GM23248 (cell line): ENCODE data around the gene LANCL3.

Experiments used
- EZH2 ChIP-seq: fragments of 200-600 bp; sonication (generic); IDR thresholded peaks from 2 replicates; pipeline ENCODE4 v1.6.1; 2018; ENCODE audit warnings: antibody characterized with exemption, mild to moderate bottlenecking; ENCODE audit not compliant: insufficient read depth, poor library complexity, severe bottlenecking
- EZH2phosphoT487 ChIP-seq: fragments of 200-600 bp; sonication (generic); IDR thresholded peaks from 2 replicates; pipeline ENCODE4 v1.6.1; 2018; ENCODE audit warnings: antibody characterized with exemption, moderate library complexity, mild to moderate bottlenecking, low read depth; ENCODE audit not compliant: insufficient read depth

DNA sequence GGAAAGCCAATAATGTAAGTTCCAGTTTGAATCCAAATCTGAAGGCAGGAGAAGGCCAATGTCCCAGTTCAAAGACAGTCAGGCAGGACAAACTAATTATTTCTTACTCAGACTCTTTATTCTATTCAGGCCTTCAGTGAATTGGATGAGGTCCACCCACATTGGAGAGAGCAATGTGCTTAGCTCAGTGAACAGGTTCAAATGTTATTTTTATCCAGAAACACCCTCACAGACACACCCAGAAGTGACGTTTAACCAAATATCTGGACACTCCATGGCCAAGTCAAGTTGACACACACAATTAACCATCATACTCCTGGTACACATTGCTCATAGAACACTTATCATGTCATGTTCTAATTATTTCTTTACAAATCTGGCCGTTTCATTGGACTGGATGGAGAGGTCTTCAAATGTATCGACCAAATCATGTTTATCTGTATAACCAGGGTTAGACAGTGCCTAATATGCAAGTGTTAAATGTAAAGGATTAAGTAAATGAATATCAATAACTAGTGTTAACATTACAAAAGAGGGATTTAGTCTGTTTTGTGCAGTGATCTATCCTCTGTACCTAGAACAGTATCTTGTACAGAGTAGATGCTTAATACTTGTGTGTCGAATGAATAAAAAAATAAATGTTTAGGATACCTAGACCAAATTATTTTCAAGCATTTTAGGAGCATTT lies 87.0 kb downstream of the LANCL3 start:
- TF ChIP-seq EZH2 (no peak), EZH2phosphoT487 (no peak)
